NCI-H2196 (cell line): ENCODE measurements around the gene OR10A5.
"Not testable (repeated sequence)": the region's sequence is repeated elsewhere in the genome, so short reads cannot be mapped to it uniquely, and the experiment has no call there.

Experiments used
- DNase-seq: peaks from one replicate; lab custom pipeline; 2025; ENCODE audit not compliant: unreplicated experiment; lab: John Stamatoyannopoulos, UW

The OR10A5 gene

GRCh38 chr11:6875761-6876160 lies 30.3 kb downstream of the OR10A5 start:
- no peak for DNase-seq

- no peak for DNase-seq
These were observed 30.8 kb downstream of the OR10A5 start, which contains the start of gene OR10A4 for GRCh38 chr11:6876325-6876724. OR10A4 (plus strand) TSS chr11:6876625; CDS start chr11:6876648, 23 bp downstream.

GRCh38 chr11:6876914-6877313 lies 31.4 kb downstream of the OR10A5 start:
- no peak for DNase-seq

GRCh38 chr11:6882751-6883150 lies 37.3 kb downstream of the OR10A5 start:
- DNase-seq, result no peak

GRCh38 chr11:6887711-6888110 lies 42.2 kb downstream of the OR10A5 start:
- DNase-seq, result not testable (repeated sequence)

GRCh38 chr11:6888830-6889229 lies 43.3 kb downstream of the OR10A5 start:
- DNase-seq, result no peak

- DNase-seq, result no peak
These were observed 44.4 kb downstream of the OR10A5 start for GRCh38 chr11:6889835-6890234.

- DNase-seq, result no peak
These were observed 46.9 kb downstream of the OR10A5 start, which contains the start of gene OR2D2 for GRCh38 chr11:6892400-6892799. OR2D2 (minus strand) TSS chr11:6892500; CDS start chr11:6892500, 0 bp downstream.

GRCh38 chr11:6894097-6894496 lies 48.6 kb downstream of the OR10A5 start:
- DNase-seq, result no peak

- DNase-seq, result no peak
These were observed 49.5 kb downstream of the OR10A5 start for GRCh38 chr11:6895010-6895409.
